Measurements from ENCODE around the gene SHMT2. TPM values are rescaled to one million over a fixed set of nuclear protein-coding genes. Genes with fewer than 3 reads are reported as not detected.

Gene SHMT2
- total RNA-seq, 1 experiment from 2014 or later, result 274 TPM

- peaks cover 19% of the 10 kb centered on the region for H3K27me3 ChIP-seq (replicated peaks; ENCODE audit: insufficient read depth, low read depth, low read length, poor library complexity)
- no TSS peak for BruUV-seq (replicated peaks)
- DNase-seq (ENCODE audit: low spot score), result no peak
- intact Hi-C loops (cut with micrococcal nuclease; ENCODE audit: unreplicated experiment), result no loop called here
- ChIA-PET CTCF (interaction anchor here (1.0 to 1.2 kb wide), 3 partner anchors 20 to 24 kb away, joined by 4 to 6 read pairs (median 5); no protein-coding TSS in a partner anchor), POLR2A (ENCODE audit: low non-redundant PET) (interaction anchor here (0.6 kb wide), 1 partner anchor 20 kb away, joined by 5 read pairs; no protein-coding TSS in a partner anchor)
- no peaks in the 10 kb centered on the region for H3K36me3 ChIP-seq (ENCODE audit: insufficient read depth, low read length, poor library complexity, severe bottlenecking)
- no peak overlapping the region for H3K4me3 ChIP-seq (ENCODE audit: low read depth, low read length, poor library complexity, severe bottlenecking)
- TF ChIP-seq CTCF (conservative IDR thresholded peaks at IDR 0.05; ENCODE audit: low read depth, low read length) (no peak), EZH2 (IDR thresholded peaks at IDR 0.05; ENCODE audit: borderline replicate concordance, low read depth, low read length, poor library complexity, severe bottlenecking) (no peak)
- H3K27ac ChIP-seq (ENCODE audit: low read depth, low read length, poor library complexity, severe bottlenecking), result no peak overlapping the region
- H3K4me1 ChIP-seq (ENCODE audit: insufficient read depth, low read length, poor library complexity, severe bottlenecking), result peaks cover 57% of the 10 kb centered on the region
- H3K9me3 ChIP-seq (ENCODE audit: low read depth, low read length, poor library complexity, severe bottlenecking), result no peaks in the 10 kb centered on the region
Observed at GRCh38 chr12:57218030-57218853, 11.3 kb upstream of the SHMT2 start.

- no peaks in the 10 kb centered on the region for H3K9me3 ChIP-seq (ENCODE audit: low read depth, low read length, poor library complexity, severe bottlenecking)
- no peak overlapping the region for H3K4me3 ChIP-seq (ENCODE audit: low read depth, low read length, poor library complexity, severe bottlenecking)
- H3K27me3 ChIP-seq (replicated peaks; ENCODE audit: insufficient read depth, low read depth, low read length, poor library complexity), result peaks cover 19% of the 10 kb centered on the region
- H3K27ac ChIP-seq (ENCODE audit: low read depth, low read length, poor library complexity, severe bottlenecking), result no peak overlapping the region
- BruUV-seq (replicated peaks), result no TSS peak
- no peaks in the 10 kb centered on the region for H3K36me3 ChIP-seq (ENCODE audit: insufficient read depth, low read length, poor library complexity, severe bottlenecking)
- intact Hi-C loops (cut with micrococcal nuclease; ENCODE audit: unreplicated experiment), result no loop called here
- POLR2A ChIA-PET (ENCODE audit: low non-redundant PET), result no interaction called here
- CTCF ChIA-PET, result no interaction called here
- peaks cover 46% of the 10 kb centered on the region for H3K4me1 ChIP-seq (ENCODE audit: insufficient read depth, low read length, poor library complexity, severe bottlenecking)
- TF ChIP-seq CTCF (conservative IDR thresholded peaks at IDR 0.05; ENCODE audit: low read depth, low read length) (no peak), EZH2 (IDR thresholded peaks at IDR 0.05; ENCODE audit: borderline replicate concordance, low read depth, low read length, poor library complexity, severe bottlenecking) (no peak)
- no peak for DNase-seq (ENCODE audit: low spot score)
Observed at GRCh38 chr12:57219205-57219992, 10.1 kb upstream of the SHMT2 start.

GRCh38 chr12:57219993-57220754, 9.3 kb upstream of the SHMT2 start:
- no peaks in the 10 kb centered on the region for H3K36me3 ChIP-seq (ENCODE audit: insufficient read depth, low read length, poor library complexity, severe bottlenecking)
- BruUV-seq (replicated peaks), result no TSS peak
- no peak for DNase-seq (ENCODE audit: low spot score)
- H3K4me3 ChIP-seq (ENCODE audit: low read depth, low read length, poor library complexity, severe bottlenecking), result no peak overlapping the region
- no peaks in the 10 kb centered on the region for H3K9me3 ChIP-seq (ENCODE audit: low read depth, low read length, poor library complexity, severe bottlenecking)
- intact Hi-C loops (cut with micrococcal nuclease; ENCODE audit: unreplicated experiment), result no loop called here
- ChIA-PET CTCF (no interaction called here), POLR2A (ENCODE audit: low non-redundant PET) (no interaction called here)
- peaks cover 42% of the 10 kb centered on the region for H3K4me1 ChIP-seq (ENCODE audit: insufficient read depth, low read length, poor library complexity, severe bottlenecking)
- TF ChIP-seq EZH2 (IDR thresholded peaks at IDR 0.05; ENCODE audit: borderline replicate concordance, low read depth, low read length, poor library complexity, severe bottlenecking) (no peak), CTCF (conservative IDR thresholded peaks at IDR 0.05; ENCODE audit: low read depth, low read length) (no peak)
- H3K27me3 ChIP-seq (replicated peaks; ENCODE audit: insufficient read depth, low read depth, low read length, poor library complexity), result peaks cover 12% of the 10 kb centered on the region
- no peak overlapping the region for H3K27ac ChIP-seq (ENCODE audit: low read depth, low read length, poor library complexity, severe bottlenecking)

Measured in A673 (cell line).